ENCODE results near the gene SLC27A2.
"Not testable (repeated sequence)": the region's sequence is repeated elsewhere in the genome, so short reads cannot be mapped to it uniquely, and the experiment has no call there.

Gene SLC27A2

DNA sequence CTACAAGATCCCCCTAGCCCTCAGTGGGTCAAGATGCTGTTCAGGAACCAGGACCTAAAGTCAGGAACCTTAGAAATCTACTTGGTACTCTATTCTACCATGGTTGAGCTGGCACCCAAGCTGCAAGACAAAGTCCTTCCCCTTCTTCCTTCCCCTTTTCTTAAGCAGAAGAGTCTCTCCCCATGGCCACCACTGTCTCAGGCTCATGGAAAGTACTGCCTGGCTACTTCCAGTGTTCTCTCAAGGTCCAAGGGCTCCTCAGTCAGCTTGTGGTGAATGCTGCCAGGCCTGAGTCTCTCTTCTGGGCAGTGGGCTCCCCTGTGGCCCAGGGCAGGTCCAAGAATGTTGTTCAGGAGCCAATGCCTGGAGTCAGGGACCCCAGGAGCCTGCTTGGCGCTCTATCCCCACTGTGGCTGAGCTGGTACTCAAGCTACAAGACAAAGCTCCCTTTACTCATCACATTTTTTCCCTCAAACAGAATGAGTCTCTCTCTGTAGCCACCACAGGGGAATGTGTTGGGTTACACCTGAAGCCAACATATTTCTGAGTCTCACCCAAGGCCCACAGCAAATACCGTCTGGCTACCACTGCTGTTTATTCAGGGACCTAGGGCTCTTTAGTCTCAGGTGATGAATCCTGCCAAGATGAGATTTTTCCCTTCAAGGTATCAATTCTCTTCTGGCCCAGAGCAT is 18.1 kb upstream of the SLC27A2 start:
- DNase-seq (ENCODE audit: low spot score), result no peak

DNA sequence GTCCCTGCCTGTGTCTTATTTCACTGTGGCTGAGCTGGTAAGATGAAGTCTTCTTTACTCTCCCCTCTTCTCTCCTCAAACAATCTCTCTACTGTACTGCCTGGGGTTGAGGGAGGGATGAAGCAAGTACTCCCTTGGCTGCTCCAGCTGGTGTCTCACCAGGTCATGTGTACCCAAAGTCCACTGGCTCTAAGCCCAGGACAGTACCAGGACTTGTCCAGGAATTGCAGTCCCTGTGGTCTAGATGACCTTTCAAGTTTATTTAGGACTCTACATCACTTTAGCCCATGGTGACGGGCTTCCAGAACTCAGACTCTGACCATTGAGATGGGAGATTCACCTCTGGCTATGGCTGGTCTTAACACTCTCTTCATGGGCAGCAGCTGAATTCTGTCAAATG is 17.5 kb upstream of the SLC27A2 start:
- DNase-seq (ENCODE audit: low spot score), result no peak

DNA sequence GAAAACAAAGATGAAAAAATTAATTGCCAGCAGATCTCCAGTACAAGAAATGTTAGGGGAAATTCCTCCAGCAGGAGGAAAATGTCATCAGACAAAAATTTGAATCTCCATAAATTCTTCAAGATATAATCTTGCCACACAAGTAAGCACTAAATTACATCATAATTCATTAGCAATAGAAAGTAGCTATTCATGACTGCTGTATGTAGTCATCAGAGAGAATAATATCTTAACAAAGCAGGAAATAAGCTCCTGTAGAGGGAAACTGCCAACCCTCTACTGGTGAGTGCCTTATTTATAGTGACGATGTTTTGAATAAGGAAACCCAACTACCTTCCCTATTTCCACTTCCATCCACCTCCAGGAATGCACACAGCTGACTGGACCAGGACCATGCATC is 15.8 kb upstream of the SLC27A2 start:
- DNase-seq (ENCODE audit: low spot score), result no peak

DNA sequence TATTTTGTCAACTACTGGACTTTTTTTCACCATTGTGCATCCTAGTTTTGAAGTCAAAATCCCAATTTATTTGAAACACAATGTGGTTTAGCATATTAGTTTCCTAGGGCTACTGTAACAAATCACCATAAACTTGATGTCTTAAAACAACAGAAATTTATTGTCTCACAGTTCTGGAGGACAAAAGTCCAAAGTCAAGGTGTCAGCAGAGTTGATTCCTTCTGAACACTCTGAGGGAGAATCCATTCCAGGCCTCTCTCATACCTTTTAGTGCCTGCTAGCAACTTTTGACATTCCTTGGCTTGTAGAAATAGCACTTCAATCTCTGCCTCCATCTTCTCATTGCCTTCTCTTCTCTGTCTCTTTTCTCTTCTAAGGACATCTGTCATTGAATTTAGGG is 14.9 kb upstream of the SLC27A2 start:
- no peak for DNase-seq (ENCODE audit: low spot score)

DNA sequence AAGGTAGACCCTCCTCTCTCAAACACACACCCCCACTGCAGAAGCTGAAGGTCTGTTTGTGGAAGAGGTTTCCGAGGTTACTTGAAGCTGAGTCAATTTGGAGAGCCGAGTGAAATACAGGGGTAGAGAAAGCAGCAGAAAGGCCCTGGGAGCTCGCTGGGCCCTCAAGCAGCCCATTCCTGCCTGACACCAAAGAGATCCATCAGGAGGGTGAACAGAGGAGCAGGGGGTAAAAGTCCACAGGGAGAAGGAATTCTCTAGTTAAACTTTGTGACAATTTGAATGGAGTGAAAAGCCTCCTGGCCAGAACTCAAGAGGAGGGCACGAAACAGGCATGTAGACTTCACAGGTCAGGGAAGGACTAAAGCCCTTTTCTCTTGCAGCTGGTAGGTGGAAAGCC is 13.6 kb upstream of the SLC27A2 start:
- no peak for DNase-seq (ENCODE audit: low spot score)

DNA sequence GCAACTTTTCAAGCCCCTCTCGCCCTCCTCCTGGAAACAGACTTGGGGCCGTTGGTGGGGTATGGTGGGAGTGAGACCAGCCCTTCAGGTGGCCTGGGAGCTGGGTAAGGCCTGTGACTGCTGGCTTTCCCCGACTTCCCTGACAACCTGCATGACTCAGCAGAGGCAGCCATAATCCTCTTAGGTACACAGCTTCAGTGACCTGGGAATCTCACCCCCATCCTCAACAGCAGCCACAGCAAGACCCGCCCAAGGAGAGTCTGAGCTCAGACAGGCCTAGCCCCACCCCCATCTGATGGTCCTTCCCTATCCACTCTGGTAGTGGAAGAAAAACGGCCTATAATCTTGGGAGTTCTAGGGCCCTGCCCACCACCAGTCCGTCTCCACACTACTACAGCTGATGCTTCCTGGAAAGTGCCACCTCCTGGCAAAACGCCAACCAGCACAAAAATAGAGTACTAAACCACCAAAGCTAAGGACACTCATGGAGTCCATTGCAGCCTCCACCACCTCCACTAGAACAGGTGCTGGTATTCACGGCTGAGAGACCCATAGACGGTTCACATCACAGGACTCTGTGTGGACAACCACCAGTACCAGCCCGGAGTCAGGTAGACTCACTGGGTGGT is 13.1 kb upstream of the SLC27A2 start:
- no peak for DNase-seq (ENCODE audit: low spot score)

DNA sequence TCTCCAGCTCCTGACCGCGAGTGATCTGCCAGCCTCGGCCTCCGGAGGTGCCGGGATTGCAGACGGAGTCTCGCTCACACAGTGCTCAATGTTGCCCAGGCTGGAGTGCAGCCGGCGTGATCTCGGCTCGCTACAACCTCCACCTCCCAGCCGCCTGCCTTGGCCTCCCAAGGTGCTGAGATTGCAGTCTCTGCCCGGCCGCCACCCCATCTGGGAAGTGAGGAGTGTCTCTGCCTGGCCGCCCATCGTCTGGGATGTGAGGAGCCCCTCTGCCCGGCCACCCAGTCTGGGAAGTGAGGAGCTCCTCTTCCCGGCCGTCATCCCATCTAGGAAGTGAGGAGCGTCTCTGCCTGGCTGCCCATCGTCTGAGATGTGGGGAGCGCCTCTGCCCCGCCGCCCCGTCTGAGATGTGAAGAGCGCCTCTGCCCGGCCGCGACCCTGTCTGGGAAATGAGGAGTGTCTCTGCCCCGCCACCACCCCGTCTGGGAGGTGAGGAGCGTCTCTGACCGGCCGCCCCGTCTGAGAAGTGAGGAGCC is 9.6 kb upstream of the SLC27A2 start:
- DNase-seq (ENCODE audit: low spot score), result not testable (repeated sequence)

DNA sequence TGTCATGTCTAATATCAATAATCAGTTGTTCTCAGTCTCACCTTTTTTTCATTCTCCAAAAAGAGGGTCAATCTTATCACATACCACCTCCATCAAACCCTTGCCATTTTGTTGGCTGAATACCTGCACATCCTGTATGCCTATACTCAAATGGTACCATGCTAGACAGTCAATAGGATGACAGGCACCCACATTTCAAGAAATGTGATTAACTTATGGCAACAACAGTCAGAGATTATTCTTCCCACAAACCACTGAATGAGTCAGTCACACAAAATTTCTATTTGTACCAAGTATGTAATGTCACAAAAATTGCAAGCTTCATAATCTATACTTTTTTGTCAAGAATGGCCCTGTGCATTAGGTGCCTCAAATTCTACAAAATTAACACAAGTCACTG is 5.1 kb upstream of the SLC27A2 start:
- DNase-seq (ENCODE audit: low spot score), result no peak

DNA sequence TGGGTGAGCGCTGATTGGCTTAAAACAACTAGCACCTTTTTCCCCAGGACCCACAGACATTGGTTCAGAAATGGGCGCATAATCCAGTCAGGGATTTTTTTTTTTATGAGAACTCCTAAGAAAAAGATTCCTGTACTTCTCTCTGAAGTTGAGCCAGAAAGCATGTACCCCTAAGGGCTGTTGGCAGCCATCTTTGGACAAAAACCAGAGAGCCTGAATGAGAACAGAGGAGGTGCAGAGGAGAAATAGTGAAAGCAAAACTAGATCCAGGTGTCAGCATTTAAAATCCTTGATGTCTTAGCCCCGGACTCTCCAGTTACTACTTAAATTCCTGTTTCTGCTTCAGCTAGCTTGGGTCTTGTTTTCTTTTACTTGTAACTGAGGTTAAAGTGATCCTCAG is 1.9 kb upstream of the SLC27A2 start:
- no peak for DNase-seq (ENCODE audit: low spot score)

DNA sequence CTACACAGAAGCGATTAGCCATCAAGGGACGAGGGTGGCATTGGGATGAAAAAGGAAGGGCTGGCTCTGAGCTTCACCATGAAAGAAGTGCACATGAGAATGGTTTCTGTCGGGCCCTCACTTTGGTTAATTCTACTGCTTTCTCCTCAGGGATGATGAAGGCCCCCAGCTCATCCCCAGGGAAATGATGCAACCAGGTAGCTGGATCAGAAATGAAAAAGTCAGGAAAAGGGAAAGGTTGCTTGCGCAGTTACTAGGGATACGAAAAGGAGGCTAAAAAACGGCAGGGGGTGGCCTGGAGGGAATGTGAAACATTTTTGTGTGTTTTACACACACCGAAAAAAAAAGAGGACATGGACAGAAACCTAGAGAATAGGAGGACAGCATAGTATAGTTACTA is 1.4 kb upstream of the SLC27A2 start:
- no peak for DNase-seq (ENCODE audit: low spot score)

DNA sequence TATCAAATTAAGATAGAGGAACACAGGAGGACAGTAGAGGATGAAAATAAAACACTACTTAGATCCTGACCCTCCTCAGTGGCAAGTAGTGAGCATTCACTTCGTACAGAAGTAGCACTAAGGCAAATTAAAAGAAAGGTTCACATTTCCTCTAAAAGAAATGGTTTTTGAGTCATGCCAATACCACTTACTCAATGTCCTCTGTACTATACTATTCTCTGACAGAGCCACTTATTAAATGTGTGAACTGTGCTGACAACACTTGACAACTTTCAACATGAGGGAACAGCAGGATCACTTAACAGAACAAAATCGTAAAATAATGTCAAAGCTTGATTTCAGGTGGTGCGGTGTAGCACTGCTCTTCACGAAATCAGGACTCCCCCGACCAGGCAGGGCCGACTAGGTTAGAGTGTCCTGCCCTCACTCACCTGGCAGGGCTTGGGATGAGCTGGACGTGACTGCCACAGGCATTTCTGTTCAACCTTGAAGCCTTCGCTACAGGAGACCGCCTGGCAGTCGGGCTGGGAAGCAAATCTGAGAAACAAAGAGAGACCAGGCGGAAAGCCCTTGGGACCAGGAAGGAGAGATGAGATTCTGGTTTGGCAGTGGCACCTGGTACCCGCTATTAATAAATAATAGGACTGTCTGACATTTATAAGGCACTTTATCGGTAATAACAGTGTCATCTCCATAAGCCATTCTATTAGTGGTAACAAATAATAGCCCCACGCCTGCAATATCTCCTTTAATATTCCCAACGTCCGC is 611 bp upstream of the SLC27A2 start:
- no peak for DNase-seq (ENCODE audit: low spot score)

DNA sequence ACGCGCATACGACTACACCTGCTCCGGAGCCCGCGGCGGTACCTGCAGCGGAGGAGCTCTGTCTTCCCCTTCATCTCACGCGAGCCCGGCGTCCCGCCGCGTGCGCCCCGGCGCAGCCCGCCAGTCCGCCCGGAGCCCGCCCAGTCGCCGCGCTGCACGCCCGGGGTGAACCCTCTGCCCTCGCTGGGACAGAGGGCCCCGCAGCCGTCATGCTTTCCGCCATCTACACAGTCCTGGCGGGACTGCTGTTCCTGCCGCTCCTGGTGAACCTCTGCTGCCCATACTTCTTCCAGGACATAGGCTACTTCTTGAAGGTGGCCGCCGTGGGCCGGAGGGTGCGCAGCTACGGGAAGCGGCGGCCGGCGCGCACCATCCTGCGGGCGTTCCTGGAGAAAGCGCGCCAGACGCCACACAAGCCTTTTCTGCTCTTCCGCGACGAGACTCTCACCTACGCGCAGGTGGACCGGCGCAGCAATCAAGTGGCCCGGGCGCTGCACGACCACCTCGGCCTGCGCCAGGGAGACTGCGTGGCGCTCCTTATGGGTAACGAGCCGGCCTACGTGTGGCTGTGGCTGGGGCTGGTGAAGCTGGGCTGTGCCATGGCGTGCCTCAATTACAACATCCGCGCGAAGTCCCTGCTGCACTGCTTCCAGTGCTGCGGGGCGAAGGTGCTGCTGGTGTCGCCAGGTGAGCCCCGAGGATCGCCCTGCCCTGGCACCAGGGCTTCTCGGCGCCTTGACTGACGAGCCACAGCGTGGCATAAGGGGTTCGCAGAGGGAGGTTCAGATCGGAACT is 420 bp downstream of the SLC27A2 start:
- DNase-seq (ENCODE audit: low spot score), result no peak

DNA sequence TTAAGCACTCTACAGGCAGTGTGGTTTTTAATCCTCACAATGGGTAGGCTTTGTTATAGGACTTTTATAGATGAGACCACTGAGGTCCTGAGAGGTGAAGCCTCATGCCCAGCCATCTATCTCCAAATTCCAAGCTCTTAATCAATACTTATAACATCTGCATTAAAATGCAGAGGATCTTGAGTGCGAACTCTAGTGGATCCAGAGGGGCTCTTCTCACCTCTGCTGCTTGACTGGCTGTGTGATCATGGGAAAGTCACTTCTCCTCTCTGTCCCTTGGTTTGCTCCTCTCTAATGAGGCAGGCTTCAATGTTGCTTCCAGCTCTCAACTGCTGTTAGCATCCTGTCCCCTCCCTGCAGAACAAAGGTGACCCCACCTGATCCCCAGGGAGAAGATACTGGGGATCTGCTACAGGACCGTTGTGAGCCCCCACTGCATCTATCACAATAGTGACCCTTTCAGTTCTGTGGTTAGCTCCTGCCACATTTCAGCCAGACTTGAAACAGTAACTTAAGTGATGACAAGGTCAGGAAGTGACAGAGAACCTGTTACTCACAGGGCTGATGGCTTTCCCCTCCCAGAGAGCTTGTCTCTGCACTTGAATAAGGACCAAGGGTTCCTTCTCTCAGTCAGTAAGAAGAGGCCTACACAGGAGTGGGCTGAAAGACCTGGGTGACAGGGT is 1.3 kb downstream of the SLC27A2 start:
- no peak for DNase-seq (ENCODE audit: low spot score)

DNA sequence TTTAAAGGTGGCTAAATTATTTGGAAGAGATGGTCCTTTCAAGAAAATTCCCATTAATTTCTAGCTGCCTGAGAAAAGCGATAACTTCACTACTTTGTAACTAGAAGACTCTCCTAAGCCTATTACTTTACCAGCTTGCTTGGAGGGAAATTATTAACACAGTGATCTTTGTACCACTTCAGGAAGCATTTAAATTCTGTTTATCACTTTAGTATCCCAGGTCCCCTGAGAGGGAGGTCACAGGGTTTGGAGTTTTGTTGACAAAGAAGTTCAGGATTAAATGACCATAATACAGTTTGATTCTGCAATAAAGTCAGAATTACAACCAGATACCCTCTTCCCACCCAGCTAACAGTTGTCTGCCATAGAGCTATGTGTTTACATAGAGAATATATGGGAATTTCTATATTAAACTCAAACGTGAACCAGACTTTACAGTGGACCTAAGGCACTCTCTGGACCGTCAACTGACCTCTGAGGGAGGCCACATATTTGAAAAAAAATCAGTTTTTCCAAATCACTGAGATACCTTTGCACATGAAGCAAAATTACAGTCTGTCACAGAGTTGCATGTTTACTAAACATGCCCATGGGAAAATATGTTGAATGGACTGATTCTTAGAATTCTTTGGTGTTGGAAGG is 3.0 kb downstream of the SLC27A2 start:
- DNase-seq (ENCODE audit: low spot score), result no peak

DNA sequence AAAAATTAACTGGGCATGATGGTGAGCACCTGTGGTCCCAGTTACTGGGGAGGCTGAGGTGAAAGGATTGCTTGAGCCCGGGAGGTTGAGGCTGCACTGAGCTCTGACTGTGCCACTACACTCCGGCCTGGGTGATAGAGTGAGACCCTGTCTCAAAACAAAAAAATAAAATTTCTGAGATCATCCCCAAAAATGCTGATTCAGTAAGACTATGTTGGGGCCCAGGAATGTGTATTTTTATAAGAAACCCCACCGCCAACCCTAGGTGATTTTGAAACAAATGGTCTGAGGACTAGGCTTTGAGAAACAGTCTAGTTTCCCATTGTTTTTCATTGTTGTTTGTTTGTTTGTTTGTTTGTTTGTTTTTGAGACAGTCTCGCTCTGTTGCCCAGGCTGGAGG is 4.1 kb downstream of the SLC27A2 start:
- DNase-seq (ENCODE audit: low spot score), result no peak

DNA sequence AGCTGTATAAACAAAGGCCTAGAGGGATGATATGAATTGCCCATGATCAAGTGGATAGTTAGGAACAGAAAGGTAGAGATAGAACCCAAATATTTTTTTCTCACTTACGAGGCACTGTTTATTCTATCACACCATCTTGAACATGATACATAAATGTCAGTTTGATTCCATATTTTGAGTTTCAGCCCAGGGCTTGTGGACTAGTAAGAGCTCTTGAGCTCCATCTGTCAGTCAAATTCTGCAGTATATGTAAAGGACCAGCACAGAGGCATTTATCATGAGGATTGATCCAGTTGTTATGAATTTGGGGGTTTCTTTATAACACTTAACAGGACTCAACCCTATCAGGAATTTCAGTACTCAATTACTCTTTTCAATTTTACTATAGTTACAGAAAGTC is 4.8 kb downstream of the SLC27A2 start:
- DNase-seq (ENCODE audit: low spot score), result no peak

DNA sequence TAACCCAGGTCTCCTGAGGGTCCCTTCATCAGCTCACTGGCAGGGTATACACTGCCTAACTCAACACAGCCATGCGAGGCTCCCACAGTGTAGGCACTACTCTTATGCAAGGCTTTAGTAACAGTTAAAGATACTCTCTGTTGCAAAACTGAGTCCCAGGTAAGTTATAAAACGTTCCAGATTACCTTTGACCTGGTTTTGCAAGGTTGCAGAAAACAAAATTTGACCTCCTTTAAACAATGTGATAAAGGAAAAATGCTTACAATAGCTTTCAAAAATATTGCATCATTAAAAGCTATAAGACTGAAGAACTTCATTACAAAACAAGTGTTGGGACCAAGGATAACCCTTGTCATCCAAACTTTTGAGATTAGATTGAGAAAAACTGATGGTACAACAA is 5.5 kb downstream of the SLC27A2 start:
- DNase-seq (ENCODE audit: low spot score), result no peak

DNA sequence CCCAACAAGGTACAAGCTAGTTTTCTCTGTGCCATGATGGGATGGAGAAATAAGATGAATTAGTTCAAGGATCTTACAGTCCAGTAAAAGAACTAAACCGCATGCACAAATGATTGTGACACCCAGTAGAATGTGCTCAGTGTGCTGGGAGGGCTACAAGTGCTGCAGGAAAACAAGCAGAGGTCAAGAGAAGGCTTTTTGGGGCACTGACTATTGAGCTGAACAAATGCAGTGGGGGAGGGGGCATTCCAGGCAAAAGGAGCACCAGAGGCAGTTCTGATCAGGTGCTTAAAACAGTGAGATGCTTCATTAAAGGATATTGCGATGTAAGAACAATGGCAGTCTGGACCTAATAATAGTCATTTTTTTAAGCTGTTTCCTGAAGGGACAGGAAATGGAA is 6.0 kb downstream of the SLC27A2 start:
- no peak for DNase-seq (ENCODE audit: low spot score)

DNA sequence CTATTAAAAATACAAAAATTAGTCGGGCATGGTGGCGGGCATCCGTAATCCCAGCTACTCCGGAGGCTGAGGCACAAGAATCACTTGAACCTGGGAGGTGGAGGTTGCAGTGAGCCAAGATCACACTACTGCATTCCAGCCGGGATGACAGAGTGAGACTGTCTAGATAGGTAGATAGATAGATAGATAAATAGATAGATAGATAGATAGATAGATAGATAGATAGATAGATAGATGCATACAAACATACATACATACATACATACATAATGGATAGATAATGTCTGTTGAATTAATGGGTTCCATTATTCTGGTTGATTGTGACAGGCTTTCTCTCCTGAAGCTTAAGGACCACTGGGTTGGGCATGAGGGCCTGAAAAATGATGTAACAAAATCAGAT is 6.8 kb downstream of the SLC27A2 start:
- not testable (repeated sequence) for DNase-seq (ENCODE audit: low spot score)

DNA sequence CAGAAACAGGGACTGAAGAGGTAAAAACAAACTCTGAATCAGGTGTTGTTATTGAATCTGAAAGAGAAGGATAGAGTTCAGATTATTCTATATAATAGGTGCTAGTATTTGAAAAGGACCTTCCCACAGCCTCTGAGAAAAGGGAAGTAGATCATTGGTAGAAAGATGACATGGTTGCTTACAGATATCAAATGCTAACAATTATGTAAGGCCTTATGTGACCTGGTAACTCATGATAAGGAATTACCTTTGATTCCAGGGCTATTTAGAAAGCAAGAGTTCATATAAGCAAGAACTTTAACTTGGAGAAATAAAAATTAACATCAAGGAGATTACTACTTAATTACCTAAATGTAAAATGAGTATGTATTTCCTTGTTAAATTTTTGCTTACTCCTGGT is 7.6 kb downstream of the SLC27A2 start:
- no peak for DNase-seq (ENCODE audit: low spot score)

DNA sequence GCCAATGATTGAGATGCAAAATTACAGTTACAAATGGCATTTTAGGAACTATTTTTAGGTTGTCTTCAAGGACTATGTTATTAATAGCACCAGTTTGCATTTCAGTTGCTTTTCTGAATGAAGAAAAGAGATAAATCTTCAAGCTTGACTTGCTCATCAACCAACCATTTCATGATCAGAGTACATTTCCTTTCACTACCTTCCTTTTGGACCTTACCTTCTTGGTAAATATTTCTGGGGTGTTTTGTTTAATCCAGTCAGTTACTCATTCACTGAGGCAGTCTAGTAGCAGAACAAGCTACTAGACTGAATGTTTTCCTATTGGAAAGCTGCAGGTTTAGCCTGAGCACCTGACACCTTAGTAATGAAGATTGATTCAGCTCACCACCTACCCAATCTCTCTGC is 8.2 kb downstream of the SLC27A2 start:
- DNase-seq (ENCODE audit: low spot score), result no peak
